ENCODE data around the gene SFTA2. TPM values are rescaled to one million over a fixed set of nuclear protein-coding genes. Genes with fewer than 3 reads are reported as not detected.
A peak's percentile ranks its signal among the peaks of the same experiment; 100 is the strongest.

The SFTA2 gene
- total RNA-seq, 4 donors from 2014 or later, result 2.0 to 31.7 (median 6.4) TPM

- Histone ChIP-seq H3K27me3 (peaks cover 0 to 3% (median 0%) of the 10 kb centered on the region in 4 donors), H3K4me3 (no peak overlapping the region), H3K9me3 (no peaks in the 10 kb centered on the region), H3K36me3 (no peaks in the 10 kb centered on the region), H3K4me1 (peaks cover 0 to 39% (median 0%) of the 10 kb centered on the region in 3 donors), H3K27ac (peak overlapping the region in 2 of 4 donors; percentile 48 to 62)
- TF ChIP-seq POLR2A (IDR thresholded peaks at IDR 0.05), result no peak
- WGBS, 2 donors, result 33 to 43% methylated on average over 6 of the region's 6 CpGs
- intact Hi-C loops (cut with DNase I), result no loop called here
- DNase-seq, result no peak
Measured at GRCh38 chr6:30963641-30964040, 31.7 kb upstream of the SFTA2 start.

DNA sequence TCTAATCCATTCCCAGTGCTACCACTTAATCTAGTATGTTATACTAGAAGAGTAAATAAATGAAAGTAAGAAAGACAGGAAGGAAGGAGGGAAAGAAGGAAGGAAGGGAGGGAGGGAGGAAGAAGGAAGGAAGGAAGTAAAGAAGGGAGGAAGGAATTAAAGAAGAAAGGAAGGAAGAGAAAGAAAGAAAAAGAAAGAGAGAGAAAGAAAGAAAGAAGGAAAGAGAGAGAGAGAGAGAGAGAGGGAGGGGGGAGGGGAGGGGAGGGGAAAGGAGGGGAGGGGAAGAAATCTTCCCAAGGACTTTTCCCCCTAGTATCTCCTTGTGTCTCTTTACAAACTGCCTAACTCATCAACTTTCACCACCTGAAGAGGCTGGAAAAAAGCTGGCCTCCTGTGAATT, 30.7 kb upstream of the SFTA2 start:
- Histone ChIP-seq H3K27me3 (peaks cover 0 to 7% (median 0%) of the 10 kb centered on the region in 4 donors), H3K27ac (peak overlapping the region in 2 of 4 donors; percentile 58 to 80), H3K4me1 (peaks cover 0 to 39% (median 0%) of the 10 kb centered on the region in 3 donors), H3K4me3 (no peak overlapping the region), H3K36me3 (no peaks in the 10 kb centered on the region), H3K9me3 (no peaks in the 10 kb centered on the region)
- intact Hi-C loops (cut with DNase I), result no loop called here
- DNase-seq, result no peak
- TF ChIP-seq, protein P1, sequence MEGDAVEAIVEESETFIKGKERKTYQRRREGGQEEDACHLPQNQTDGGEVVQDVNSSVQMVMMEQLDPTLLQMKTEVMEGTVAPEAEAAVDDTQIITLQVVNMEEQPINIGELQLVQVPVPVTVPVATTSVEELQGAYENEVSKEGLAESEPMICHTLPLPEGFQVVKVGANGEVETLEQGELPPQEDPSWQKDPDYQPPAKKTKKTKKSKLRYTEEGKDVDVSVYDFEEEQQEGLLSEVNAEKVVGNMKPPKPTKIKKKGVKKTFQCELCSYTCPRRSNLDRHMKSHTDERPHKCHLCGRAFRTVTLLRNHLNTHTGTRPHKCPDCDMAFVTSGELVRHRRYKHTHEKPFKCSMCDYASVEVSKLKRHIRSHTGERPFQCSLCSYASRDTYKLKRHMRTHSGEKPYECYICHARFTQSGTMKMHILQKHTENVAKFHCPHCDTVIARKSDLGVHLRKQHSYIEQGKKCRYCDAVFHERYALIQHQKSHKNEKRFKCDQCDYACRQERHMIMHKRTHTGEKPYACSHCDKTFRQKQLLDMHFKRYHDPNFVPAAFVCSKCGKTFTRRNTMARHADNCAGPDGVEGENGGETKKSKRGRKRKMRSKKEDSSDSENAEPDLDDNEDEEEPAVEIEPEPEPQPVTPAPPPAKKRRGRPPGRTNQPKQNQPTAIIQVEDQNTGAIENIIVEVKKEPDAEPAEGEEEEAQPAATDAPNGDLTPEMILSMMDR (IDR thresholded peaks at IDR 0.05), result no peak
- no peak for TF ChIP-seq POLR2A (IDR thresholded peaks at IDR 0.05)

- H3K27ac ChIP-seq, result peak overlapping the region in 2 of 4 donors; percentile 58 to 80
- intact Hi-C loops (cut with DNase I), result no loop called here
- H3K36me3 ChIP-seq, result no peaks in the 10 kb centered on the region
- 65 to 67% methylated on average over 9 of the region's 9 CpGs for WGBS, 2 donors
- H3K4me3 ChIP-seq, result no peak overlapping the region
- H3K27me3 ChIP-seq, result peaks cover 0 to 10% (median 0%) of the 10 kb centered on the region in 4 donors
- H3K4me1 ChIP-seq, result peaks cover 0 to 45% (median 1%) of the 10 kb centered on the region in 3 donors
- DNase-seq, result no peak
- H3K9me3 ChIP-seq, result no peaks in the 10 kb centered on the region
- TF ChIP-seq, protein P1 (IDR thresholded peaks at IDR 0.05), result no peak
- no peak for TF ChIP-seq POLR2A (IDR thresholded peaks at IDR 0.05)
Measured at GRCh38 chr6:30960907-30961673, 29.1 kb upstream of the SFTA2 start.

- H3K4me3 ChIP-seq, result no peak overlapping the region
- intact Hi-C loops (cut with DNase I), result no loop called here
- no peaks in the 10 kb centered on the region for H3K36me3 ChIP-seq
- 81 to 86% methylated on average over 2 of the region's 2 CpGs for WGBS, 2 donors
- peaks cover 5 to 44% (median 11%) of the 10 kb centered on the region in 3 donors for H3K4me1 ChIP-seq
- H3K27me3 ChIP-seq, result peaks cover 0 to 21% (median 0%) of the 10 kb centered on the region in 4 donors
- TF ChIP-seq, protein P1 (IDR thresholded peaks at IDR 0.05), result no peak
- no peak for TF ChIP-seq POLR2A (IDR thresholded peaks at IDR 0.05)
- no peaks in the 10 kb centered on the region for H3K9me3 ChIP-seq
- no peak overlapping the region for H3K27ac ChIP-seq
- no peak for DNase-seq
Measured at GRCh38 chr6:30957716-30958115, 25.7 kb upstream of the SFTA2 start.

DNA sequence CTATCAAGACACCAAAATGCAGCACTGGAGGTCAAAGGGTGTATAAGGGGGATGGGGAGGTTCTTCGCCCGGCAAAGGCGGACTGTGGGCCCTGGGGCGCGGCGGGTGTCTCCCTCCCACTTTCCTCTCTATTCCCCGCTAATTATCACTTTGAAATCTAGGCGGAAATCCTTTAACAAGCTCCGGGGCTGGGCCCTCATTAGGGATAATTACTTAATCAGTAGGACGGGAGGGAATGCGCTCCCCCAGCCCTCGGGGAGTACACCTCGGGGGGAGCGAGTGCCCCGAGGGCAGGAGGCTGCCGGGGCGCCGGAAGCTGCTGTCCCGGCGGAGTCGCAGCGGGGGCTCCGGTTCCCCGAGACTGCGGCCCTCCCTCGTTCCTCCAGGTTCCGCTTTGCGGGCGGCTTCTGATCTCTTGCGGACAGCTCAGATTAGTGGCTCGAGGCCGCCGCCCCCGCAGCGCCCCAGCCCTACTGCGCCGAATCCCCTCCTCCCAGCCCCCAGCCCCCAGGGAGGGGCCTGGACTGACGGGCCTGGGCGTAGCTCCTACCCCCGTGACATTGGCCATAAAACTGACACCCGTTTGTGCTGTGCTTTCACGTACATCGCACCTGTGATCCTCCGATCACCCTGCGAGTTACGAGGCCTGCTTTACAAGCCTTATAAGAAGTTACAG, 23.5 kb upstream of the SFTA2 start:
- peak overlapping the region; percentile 34 to 68 (median 46) for H3K4me3 ChIP-seq
- H3K27ac ChIP-seq, result peak overlapping the region in 3 of 4 donors; percentile 29 to 47 (median 33)
- WGBS, 2 donors, result 4 to 7% methylated on average over 9 to 15 of the region's 46 CpGs
- H3K27me3 ChIP-seq, result peaks cover 0 to 41% (median 0%) of the 10 kb centered on the region in 4 donors
- no peaks in the 10 kb centered on the region for H3K9me3 ChIP-seq
- intact Hi-C loops (cut with DNase I), result no loop called here
- no peaks in the 10 kb centered on the region for H3K36me3 ChIP-seq
- H3K4me1 ChIP-seq, result peaks cover 5 to 23% (median 11%) of the 10 kb centered on the region in 3 donors
- TF ChIP-seq, protein P1 (IDR thresholded peaks at IDR 0.05), result no peak
- no peak for TF ChIP-seq POLR2A (IDR thresholded peaks at IDR 0.05)
- DNase-seq, result no peak

Measured in esophagus squamous epithelium (tissue), 5 donors.